Brain microvascular endothelial cell (primary cell): ENCODE measurements around the gene STX16.

Source experiments
- DNase-seq: peaks from one replicate; pipeline ENCODE4 v3.0.0-alpha.2; 2020
- H3K27ac ChIP-seq: fragments of 250-450 bp; sonication (Bioruptor Pico); 2 replicates; pipeline ENCODE4 v1.5.1; 2020; ENCODE audit warnings: mild to moderate bottlenecking, moderate library complexity
- H3K27me3 ChIP-seq: fragments of 250-450 bp; sonication (Bioruptor Pico); replicated peaks from 2 replicates; pipeline ENCODE4 v1.5.1; 2020; ENCODE audit warnings: mild to moderate bottlenecking
- H3K36me3 ChIP-seq: fragments of 250-450 bp; sonication (Bioruptor Pico); replicated peaks from 2 replicates; pipeline ENCODE4 v1.5.1; 2020; ENCODE audit warnings: mild to moderate bottlenecking
- H3K4me3 ChIP-seq: 2 replicates; pipeline ENCODE4 v1.5.1; 2011; ENCODE audit warnings: low read depth, mild to moderate bottlenecking, control low read depth, low read length, moderate library complexity
- CTCF ChIP-seq: IDR thresholded peaks from 2 replicates; pipeline ENCODE4 v1.5.1; 2011; ENCODE audit warnings: low read depth, mild to moderate bottlenecking, moderate library complexity, low read length, control low read depth, inconsistent platforms; ENCODE audit errors: missing control alignments
- in situ Hi-C: cut with HindIII; loops from 2 replicates; pipeline ENCODE4 v1.10.0; 2017; ENCODE audit warnings: low sequenced_read_pairs, low pct_ligation_motif_present

Gene STX16

GRCh38 chr20:58716476-58717277, 65.6 kb downstream of the STX16 start:
- Histone ChIP-seq H3K36me3 (no peaks in the 10 kb centered on the region), H3K4me3 (no peak overlapping the region), H3K27ac (no peak overlapping the region), H3K27me3 (no peaks in the 10 kb centered on the region)
- in situ Hi-C loops, result no loop called here
- no peak for DNase-seq
- no peak for TF ChIP-seq CTCF

GRCh38 chr20:58717278-58718091, 66.4 kb downstream of the STX16 start:
- no peak for DNase-seq
- in situ Hi-C loops, result no loop called here
- no peak for TF ChIP-seq CTCF
- H3K4me3 ChIP-seq, result no peak overlapping the region
- no peaks in the 10 kb centered on the region for H3K36me3 ChIP-seq
- H3K27ac ChIP-seq, result no peak overlapping the region
- H3K27me3 ChIP-seq, result no peaks in the 10 kb centered on the region

- in situ Hi-C loops, result no loop called here
- H3K27me3 ChIP-seq, result no peaks in the 10 kb centered on the region
- H3K27ac ChIP-seq, result no peak overlapping the region
- no peak overlapping the region for H3K4me3 ChIP-seq
- H3K36me3 ChIP-seq, result no peaks in the 10 kb centered on the region
- DNase-seq, result no peak
- TF ChIP-seq CTCF, result no peak
Measured at GRCh38 chr20:58718121-58718563, 67.1 kb downstream of the STX16 start.

- H3K36me3 ChIP-seq, result no peaks in the 10 kb centered on the region
- in situ Hi-C loops, result no loop called here
- no peak overlapping the region for H3K4me3 ChIP-seq
- TF ChIP-seq CTCF, result no peak
- DNase-seq, result no peak
- H3K27me3 ChIP-seq, result peaks cover 3% of the 10 kb centered on the region
- no peak overlapping the region for H3K27ac ChIP-seq
Measured at GRCh38 chr20:58718729-58719128, 67.6 kb downstream of the STX16 start.

GRCh38 chr20:58719258-58719657, 68.2 kb downstream of the STX16 start:
- DNase-seq, result no peak
- Histone ChIP-seq H3K4me3 (no peak overlapping the region), H3K36me3 (no peaks in the 10 kb centered on the region), H3K27ac (no peak overlapping the region), H3K27me3 (peaks cover 3% of the 10 kb centered on the region)
- in situ Hi-C loops, result no loop called here
- TF ChIP-seq CTCF, result no peak
